ENCODE data around the gene GALP.
"Not testable (repeated sequence)": the region's sequence is repeated elsewhere in the genome, so short reads cannot be mapped to it uniquely, and the experiment has no call there.

Gene GALP

DNA sequence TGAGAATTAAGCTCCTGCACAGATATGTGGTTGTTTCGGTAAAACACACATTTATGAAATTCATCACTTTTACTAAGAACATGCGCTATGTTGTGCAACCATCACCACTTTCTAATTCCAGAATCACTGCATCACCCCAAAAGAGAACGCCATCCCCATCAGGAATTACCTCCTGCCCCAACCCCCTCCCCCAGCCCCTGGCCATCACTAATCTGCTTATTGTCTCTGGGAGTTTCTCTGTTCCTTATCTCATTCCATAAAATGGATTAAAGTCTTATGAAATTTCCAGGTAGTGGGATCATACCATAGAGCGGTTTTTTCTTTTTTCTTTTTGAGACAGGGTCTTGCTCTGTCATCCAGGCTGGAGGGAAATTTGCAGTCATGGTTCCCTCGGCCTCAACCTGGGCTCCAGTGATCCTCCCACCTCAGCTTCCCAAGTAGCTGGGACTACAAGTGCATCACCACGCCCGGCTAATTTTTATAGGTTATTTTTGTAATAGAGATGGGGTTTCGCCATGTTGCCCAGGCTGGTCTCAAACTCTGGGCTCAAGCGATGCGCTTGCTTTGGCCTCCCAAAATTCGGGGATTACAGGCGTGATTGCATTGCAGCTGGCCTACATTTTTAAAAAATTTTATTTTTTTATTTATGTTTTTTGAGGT, 18.3 kb downstream of the GALP start:
- no peak for DNase-seq

DNA sequence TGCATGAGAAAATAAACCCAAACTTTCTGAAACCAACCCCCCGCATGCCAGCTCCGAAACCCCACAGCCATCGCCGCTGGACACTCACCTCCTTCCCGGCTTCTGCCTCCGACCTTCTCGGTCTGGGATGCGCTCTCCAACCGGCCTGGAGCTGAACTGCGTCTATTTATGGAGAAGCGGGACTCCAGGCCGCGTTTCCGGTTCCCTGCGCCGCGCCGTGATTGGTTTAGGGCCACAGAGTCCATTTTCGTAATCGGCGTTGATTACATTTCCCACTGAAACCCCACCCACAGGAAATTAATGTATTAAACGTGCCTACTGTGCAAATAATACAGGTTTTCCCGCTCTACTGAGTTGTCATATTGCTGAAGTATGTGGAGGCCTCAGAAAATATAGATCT, 21.8 kb downstream of the GALP start, which contains the start of gene ZSCAN5B:
Gene ZSCAN5B, minus strand, starts transcription at position 138 of the 400 bp plus-strand sequence. CDS start 4,731 bp downstream, outside the sequence.
- DNase-seq = not testable (repeated sequence)

DNA sequence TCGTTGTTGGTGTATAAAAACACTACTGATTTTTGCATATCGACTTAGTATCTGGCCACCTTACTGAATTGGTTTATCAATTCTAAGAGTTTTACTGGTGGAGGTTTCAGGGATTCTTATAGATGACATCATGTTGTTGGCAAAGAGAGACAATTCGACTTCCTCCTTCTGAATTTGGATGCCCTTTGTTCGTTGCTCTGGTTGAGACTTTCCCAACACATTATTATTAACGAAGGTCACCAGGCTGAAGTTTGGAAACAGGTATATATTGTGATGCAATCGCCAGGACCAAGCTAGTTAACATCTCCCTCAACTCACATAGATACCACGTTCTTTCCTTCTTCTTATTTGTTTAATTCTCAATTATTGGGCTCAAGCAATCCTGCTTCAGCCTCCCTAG, 23.9 kb downstream of the GALP start:
- no peak for DNase-seq

GRCh38 chr19:56201973-56202372, 26.2 kb downstream of the GALP start, which contains the start of gene ZSCAN5C:
Gene ZSCAN5C, plus strand, starts transcription at chr19:56202273. Its CDS starts 3,641 bp downstream, at chr19:56205914.
- DNase-seq = no peak

DNA sequence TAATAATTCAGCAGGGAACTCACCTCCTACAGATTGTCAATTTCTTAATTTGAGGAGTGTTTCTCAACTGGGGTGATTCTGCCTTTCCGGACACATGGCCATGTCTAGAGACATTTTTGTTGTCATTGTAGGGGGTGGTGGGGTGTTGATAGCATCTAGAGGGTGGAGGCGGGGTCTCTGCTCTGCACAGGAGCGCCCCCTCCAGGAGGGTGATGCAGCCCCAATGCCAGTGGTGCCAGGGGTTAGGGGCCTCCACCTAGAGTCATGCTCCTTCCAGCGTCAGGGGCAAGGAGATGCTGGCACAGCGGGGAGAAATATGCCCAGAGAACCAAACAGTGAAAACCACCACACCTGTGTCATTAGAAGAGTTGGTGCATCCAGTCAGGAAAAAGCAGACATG, 31.8 kb downstream of the GALP start:
- DNase-seq = not testable (repeated sequence)

DNA sequence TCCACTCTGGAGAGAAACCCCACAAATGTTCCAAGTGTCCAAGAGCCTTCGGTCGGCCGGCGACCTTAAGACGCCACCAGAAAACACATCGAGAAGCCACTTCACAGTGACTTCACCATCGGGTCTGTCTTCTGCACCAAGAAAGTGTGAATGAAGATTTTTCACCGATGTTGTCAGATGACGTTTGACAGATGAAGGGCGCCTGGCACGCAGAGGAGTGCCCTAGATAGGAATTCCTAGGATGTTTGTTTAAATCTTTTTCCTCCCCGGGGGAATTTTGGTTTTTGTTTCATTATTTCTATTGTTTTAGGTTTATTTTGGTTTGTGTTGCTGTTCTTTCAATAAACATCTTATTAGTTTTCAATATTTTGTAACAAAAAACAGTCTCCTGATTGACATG, 33.3 kb downstream of the GALP start:
- DNase-seq = no peak

- DNase-seq = not testable (repeated sequence)
Measured at GRCh38 chr19:56210036-56210435, 34.2 kb downstream of the GALP start.

DNA sequence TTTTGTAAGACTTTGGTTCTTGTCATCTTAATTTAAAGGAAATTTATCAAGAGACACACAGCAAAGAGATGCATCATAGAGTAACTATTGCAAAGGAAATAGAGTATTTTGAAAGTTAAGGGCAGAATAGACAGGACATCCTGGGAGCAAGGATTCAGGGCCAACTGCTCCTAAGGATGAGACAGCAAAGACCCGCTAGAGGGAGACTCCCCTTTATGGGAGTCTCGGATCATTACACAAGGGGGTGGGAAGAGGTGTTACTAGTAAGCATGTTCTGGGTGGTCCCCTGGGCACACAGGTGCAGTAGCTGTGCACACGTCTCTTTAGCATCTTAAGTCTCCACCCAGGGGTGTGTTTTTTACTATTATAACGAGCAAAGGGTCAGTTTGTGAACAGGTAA, 35.9 kb downstream of the GALP start:
- no peak for DNase-seq

- no peak for DNase-seq
Measured at GRCh38 chr19:56217039-56217949, 41.5 kb downstream of the GALP start.

- DNase-seq = no peak
Measured at GRCh38 chr19:56218961-56219360, 43.2 kb downstream of the GALP start.

DNA sequence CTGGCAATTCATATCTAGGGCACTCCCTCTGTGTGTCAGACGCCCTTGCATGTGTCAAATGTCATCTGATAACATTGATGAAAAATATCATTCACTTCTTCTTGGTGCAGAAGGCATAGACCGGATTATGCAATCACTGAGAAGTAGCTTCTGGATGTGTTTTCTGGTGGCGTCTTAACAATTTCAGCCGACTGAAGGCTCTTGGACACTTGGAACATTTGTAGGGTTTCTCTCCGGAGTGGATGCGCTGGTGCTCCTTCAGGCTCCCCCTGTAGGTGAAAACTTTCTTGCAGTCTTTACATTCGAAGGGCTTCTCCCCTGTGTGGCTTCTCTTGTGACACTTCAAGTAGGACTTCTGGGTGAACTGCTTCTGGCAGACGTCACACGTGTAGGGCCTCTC, 45.6 kb downstream of the GALP start:
- DNase-seq = not testable (repeated sequence)

DNA sequence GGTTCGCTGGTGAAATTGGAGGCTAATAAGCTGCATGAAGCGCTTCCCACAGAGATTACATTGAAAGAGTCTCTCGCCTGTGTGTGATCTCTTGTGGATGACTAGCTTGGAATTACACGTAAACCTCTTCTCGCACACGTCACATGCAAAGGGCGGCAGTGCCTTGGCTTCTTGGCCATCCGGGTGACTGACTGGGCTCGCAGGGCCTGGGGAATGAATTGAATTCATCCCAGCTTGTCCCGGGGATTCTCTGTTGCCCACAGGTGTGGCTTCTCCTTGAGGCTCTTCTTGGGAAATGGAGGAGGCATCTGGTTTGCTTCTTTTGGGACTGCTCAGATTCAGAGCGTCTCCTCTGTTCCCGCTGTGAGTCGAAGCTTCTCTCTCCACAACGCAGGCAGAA, 46.0 kb downstream of the GALP start:
- no peak for DNase-seq

GRCh38 chr19:56222901-56223300, 47.1 kb downstream of the GALP start:
- no peak for DNase-seq

DNA sequence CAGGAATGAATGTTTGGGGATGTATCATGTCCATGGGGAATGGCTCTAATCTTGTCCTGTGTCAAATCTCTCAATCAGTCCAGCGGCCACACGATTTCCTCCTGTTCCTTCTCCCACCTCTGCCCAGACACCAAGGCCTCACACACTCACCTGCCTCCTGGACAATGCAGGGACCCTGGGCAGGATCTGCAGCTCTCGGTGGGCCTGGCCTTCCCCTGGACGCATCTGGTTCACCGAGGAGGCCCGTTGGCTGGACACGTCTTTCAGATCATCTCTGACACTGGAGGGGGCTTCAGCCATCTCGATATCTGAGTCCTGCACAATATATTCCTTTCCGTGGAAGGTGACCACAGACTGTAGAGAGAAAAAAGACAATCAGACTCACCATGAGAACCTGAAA, 47.7 kb downstream of the GALP start:
- no peak for DNase-seq

Data from COR-L47 (cell line).